Stimulated activated effector memory CD8-positive, alpha-beta T cell treated with anti-CD3 and anti-CD28 coated beads, Interleukin-12 subunit alpha, Interleukin-12 subunit beta, amount 100 ng/mL, for 72 hours (primary cell): ENCODE data around the gene ELMO1.

ENCODE experiments used
- ATAC-seq: fragments of 150-1000 bp; cut with Tn5 transposase; 2 replicates; pipeline ENCODE4 v1.10.0; 2021
- DNase-seq, 2 donors: peaks; one replicate each; pipeline ENCODE4 v3.0.0; 2021 to 2022; ENCODE audit warnings: low spot score in 2 of 2
- H3K27ac Mint-ChIP-seq: one replicate; pipeline ENCODE4 v1.8.0; 2022; ENCODE audit warnings: mild to moderate bottlenecking, mixed read lengths
- H3K36me3 Mint-ChIP-seq: one replicate; pipeline ENCODE4 v1.8.0; 2022; ENCODE audit warnings: mild to moderate bottlenecking, mixed read lengths
- H3K4me1 Mint-ChIP-seq: one replicate; pipeline ENCODE4 v1.8.0; 2022; ENCODE audit warnings: mixed read lengths
- H3K4me3 Mint-ChIP-seq: one replicate; pipeline ENCODE4 v1.8.0; 2022; ENCODE audit warnings: mild to moderate bottlenecking, mixed read lengths
- H3K9me3 Mint-ChIP-seq: one replicate; pipeline ENCODE4 v1.8.0; 2022; ENCODE audit warnings: mixed read lengths

ELMO1 gene

GRCh38 chr7:37363536-37364491, 84.8 kb downstream of the ELMO1 start:
- no peak for ATAC-seq

GRCh38 chr7:37362802-37363201, 85.9 kb downstream of the ELMO1 start:
- ATAC-seq (no peak), DNase-seq (no peak)
- Mint-ChIP-seq H3K27ac (peak overlapping the region; percentile 52), H3K4me3 (peak overlapping the region; percentile 1), H3K9me3 (no peaks in the 10 kb centered on the region), H3K4me1 (peaks cover 43% of the 10 kb centered on the region), H3K36me3 (no peaks in the 10 kb centered on the region)

More at GRCh38 chr7:37363536-37364491, 84.8 kb downstream of the ELMO1 start:
- Mint-ChIP-seq H3K27ac (peak overlapping the region; percentile 52), H3K4me1 (peaks cover 48% of the 10 kb centered on the region), H3K9me3 (no peaks in the 10 kb centered on the region), H3K4me3 (peak overlapping the region; percentile 1), H3K36me3 (no peaks in the 10 kb centered on the region)
- DNase-seq: no peak

GRCh38 chr7:37360484-37360883, 88.2 kb downstream of the ELMO1 start:
- no peaks in the 10 kb centered on the region for H3K9me3 Mint-ChIP-seq
- H3K4me1 Mint-ChIP-seq: peaks cover 33% of the 10 kb centered on the region
- H3K4me3 Mint-ChIP-seq: no peak overlapping the region
- no peak overlapping the region for H3K27ac Mint-ChIP-seq
- DNase-seq (no peak), ATAC-seq (no peak)
- no peaks in the 10 kb centered on the region for H3K36me3 Mint-ChIP-seq

GRCh38 chr7:37359662-37360444, 88.8 kb downstream of the ELMO1 start:
- Mint-ChIP-seq H3K27ac (no peak overlapping the region), H3K36me3 (no peaks in the 10 kb centered on the region), H3K9me3 (no peaks in the 10 kb centered on the region), H3K4me1 (peaks cover 33% of the 10 kb centered on the region), H3K4me3 (no peak overlapping the region)
- no peak for ATAC-seq
- DNase-seq: no peak

- no peaks in the 10 kb centered on the region for H3K9me3 Mint-ChIP-seq
- DNase-seq: no peak
- no peaks in the 10 kb centered on the region for H3K36me3 Mint-ChIP-seq
- no peak overlapping the region for H3K27ac Mint-ChIP-seq
- H3K4me1 Mint-ChIP-seq: peaks cover 40% of the 10 kb centered on the region
- H3K4me3 Mint-ChIP-seq: no peak overlapping the region
- no peak for ATAC-seq
Measured at GRCh38 chr7:37359180-37359579, 89.5 kb downstream of the ELMO1 start.

- no peak overlapping the region for H3K4me3 Mint-ChIP-seq
- peaks cover 5% of the 10 kb centered on the region for H3K36me3 Mint-ChIP-seq
- ATAC-seq (no peak), DNase-seq (no peak)
- peaks cover 37% of the 10 kb centered on the region for H3K4me1 Mint-ChIP-seq
- H3K27ac Mint-ChIP-seq: no peak overlapping the region
- H3K9me3 Mint-ChIP-seq: no peaks in the 10 kb centered on the region
Measured at GRCh38 chr7:37357637-37357996, 91.0 kb downstream of the ELMO1 start.

GRCh38 chr7:37356911-37357636, 91.6 kb downstream of the ELMO1 start:
- no peak for ATAC-seq
- DNase-seq: no peak
- no peak overlapping the region for H3K4me3 Mint-ChIP-seq
- no peak overlapping the region for H3K27ac Mint-ChIP-seq
- H3K36me3 Mint-ChIP-seq: peaks cover 5% of the 10 kb centered on the region
- H3K9me3 Mint-ChIP-seq: no peaks in the 10 kb centered on the region
- peaks cover 35% of the 10 kb centered on the region for H3K4me1 Mint-ChIP-seq

- Mint-ChIP-seq H3K27ac (peak overlapping the region; percentile 69), H3K36me3 (peaks cover 5% of the 10 kb centered on the region), H3K4me1 (peaks cover 39% of the 10 kb centered on the region), H3K4me3 (peak overlapping the region; percentile 85), H3K9me3 (no peaks in the 10 kb centered on the region)
- ATAC-seq (peak; percentile 84), DNase-seq (peak in 1 of 2 donors; percentile 65)
Measured at GRCh38 chr7:37354656-37355131, 94.0 kb downstream of the ELMO1 start.

GRCh38 chr7:37353949-37354655, 94.6 kb downstream of the ELMO1 start:
- Mint-ChIP-seq H3K4me3 (peak overlapping the region; percentile 85), H3K9me3 (no peaks in the 10 kb centered on the region), H3K4me1 (peaks cover 41% of the 10 kb centered on the region), H3K27ac (peak overlapping the region; percentile 69), H3K36me3 (peaks cover 5% of the 10 kb centered on the region)
- no peak for DNase-seq
- ATAC-seq: peak; percentile 31

- Mint-ChIP-seq H3K36me3 (peaks cover 5% of the 10 kb centered on the region), H3K4me3 (peak overlapping the region; percentile 85), H3K9me3 (no peaks in the 10 kb centered on the region), H3K27ac (peak overlapping the region; percentile 69), H3K4me1 (peaks cover 41% of the 10 kb centered on the region)
- DNase-seq: peak in 1 of 2 donors; percentile 76
- peak; percentile 83 for ATAC-seq
Measured at GRCh38 chr7:37352974-37353948, 95.4 kb downstream of the ELMO1 start.

GRCh38 chr7:37352251-37352880, 96.3 kb downstream of the ELMO1 start:
- no peaks in the 10 kb centered on the region for H3K9me3 Mint-ChIP-seq
- DNase-seq (no peak), ATAC-seq (no peak)
- peak overlapping the region; percentile 85 for H3K4me3 Mint-ChIP-seq
- peaks cover 5% of the 10 kb centered on the region for H3K36me3 Mint-ChIP-seq
- peak overlapping the region; percentile 69 for H3K27ac Mint-ChIP-seq
- peaks cover 41% of the 10 kb centered on the region for H3K4me1 Mint-ChIP-seq

- H3K36me3 Mint-ChIP-seq: peaks cover 5% of the 10 kb centered on the region
Measured at GRCh38 chr7:37351716-37352115, 96.9 kb downstream of the ELMO1 start.

GRCh38 chr7:37349979-37350590, 98.6 kb downstream of the ELMO1 start:
- H3K36me3 Mint-ChIP-seq: peaks cover 5% of the 10 kb centered on the region
- peaks cover 34% of the 10 kb centered on the region for H3K4me1 Mint-ChIP-seq
- H3K27ac Mint-ChIP-seq: peak overlapping the region; percentile 16
- ATAC-seq: no peak
- DNase-seq: no peak
- H3K9me3 Mint-ChIP-seq: no peaks in the 10 kb centered on the region
- no peak overlapping the region for H3K4me3 Mint-ChIP-seq

More at GRCh38 chr7:37351716-37352115, 96.9 kb downstream of the ELMO1 start:
- ATAC-seq: no peak
- no peaks in the 10 kb centered on the region for H3K9me3 Mint-ChIP-seq
- no peak overlapping the region for H3K4me3 Mint-ChIP-seq
- no peak for DNase-seq
- H3K27ac Mint-ChIP-seq: no peak overlapping the region
- peaks cover 37% of the 10 kb centered on the region for H3K4me1 Mint-ChIP-seq
